COR-L47 (cell line): ENCODE measurements around the gene CD247.
A peak's percentile ranks its signal among the peaks of the same experiment; 100 is the strongest.

Source experiments
- DNase-seq: peaks from one replicate; lab custom pipeline; 2025; lab: John Stamatoyannopoulos, UW

The CD247 gene

DNA sequence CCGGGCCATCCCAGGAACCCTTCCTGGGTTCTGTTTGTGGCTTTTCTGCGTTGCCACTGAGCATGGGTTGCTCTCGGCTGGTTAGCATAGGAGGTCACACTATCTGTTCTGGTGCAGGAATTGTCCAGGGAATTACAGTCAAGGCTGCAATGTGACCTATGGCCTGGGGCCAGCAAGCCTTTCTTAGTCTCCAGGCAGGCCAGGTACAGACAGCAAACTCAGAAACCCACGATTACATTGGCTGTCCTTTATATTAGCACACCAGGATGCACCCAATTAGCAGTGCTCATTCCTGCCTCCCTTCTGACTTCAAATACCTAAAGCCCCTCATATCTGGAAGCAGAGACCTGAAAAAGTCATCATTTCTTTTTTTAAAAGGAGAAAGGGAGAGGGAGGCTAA, 55.2 kb downstream of the CD247 start:
- DNase-seq, result no peak

DNA sequence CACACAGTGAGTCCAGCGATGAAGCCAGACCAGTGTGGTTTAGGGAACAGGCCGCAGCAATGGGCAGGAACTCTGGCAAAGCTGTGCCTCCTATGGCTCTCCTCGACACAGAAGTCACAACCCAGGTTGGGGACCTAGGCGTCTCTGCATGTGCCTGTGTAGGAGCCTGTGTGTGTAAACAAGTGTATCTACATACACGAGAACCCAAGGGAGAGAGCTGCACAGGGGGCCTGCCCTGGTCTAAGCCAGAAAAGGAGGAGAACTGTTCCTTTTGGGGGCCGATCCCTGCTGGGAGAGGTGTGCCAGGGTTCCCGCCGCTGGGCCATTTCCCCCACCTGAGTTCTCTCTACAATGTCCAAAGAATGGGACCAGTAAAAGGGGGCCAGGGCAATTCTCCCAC, 56.0 kb downstream of the CD247 start:
- DNase-seq, result no peak

DNA sequence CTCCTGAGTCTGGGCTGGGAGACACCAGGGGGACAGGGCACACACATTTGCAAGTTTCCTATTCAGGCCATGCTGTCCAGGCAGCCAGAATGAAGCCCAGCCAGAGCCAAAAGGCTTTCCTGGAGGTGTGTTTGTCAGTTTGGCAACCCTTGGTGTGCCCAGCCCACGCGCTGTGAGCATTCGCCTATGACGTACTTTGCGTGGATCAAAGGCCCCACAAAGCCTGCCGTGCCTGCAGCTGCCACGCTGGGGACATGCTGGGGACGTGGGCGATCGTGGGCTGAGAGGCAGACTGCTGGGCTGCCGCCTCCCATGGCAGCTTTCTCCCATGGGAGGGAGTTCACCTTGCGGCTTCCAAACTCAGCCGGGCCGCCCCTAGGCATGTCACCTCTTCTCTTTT, 57.5 kb downstream of the CD247 start:
- DNase-seq, result no peak

DNA sequence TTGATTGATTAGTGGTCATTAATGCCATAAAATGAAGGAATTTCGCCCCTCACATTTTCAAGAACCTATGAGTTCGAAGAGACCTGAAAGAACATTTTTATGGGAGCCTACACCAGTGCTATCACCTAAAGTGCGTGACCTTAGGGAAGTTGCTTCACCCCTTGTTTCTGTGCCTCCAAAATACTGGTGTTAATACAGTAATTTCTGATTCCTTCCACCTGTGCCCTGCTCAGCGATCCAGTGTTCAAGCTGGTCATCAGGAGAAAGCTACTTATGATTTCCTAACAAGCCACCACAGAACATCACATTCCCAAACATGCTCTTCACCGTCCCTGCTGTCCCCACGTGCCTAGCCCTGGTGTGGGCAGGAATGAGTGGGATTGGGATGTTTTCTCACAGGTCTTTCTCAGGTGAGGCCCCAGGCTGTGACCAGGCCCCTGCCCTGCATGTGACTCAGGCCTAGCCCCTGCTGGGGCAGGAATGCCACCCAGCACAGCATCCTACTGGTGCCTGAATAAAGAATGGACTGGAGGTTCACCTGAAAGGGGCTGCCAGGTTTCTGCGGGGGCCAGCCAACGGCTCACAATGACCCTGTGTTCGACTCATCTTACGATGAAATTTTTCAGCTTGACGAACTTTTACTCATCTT, 60.3 kb downstream of the CD247 start:
- DNase-seq, result no peak

DNA sequence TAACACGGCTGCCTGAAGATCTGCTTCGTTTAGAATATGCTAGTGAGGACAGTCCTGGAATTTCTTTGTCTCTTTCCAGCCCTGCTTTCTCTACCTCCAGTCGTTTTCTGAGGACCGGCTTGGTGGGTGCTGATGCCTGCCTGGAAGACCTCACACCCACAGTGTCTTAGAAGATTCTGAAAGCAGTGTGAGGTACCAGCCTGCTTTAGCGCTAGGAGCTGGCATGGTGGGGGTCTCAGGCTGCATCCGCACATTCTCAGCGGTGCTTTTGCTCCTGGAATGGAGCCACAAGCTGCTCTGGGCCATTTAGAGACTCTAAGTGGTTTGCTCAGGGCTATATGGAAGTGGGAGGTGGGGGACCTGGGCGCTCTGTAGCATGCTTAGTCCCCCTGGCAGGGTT, 61.4 kb downstream of the CD247 start:
- no peak for DNase-seq

DNA sequence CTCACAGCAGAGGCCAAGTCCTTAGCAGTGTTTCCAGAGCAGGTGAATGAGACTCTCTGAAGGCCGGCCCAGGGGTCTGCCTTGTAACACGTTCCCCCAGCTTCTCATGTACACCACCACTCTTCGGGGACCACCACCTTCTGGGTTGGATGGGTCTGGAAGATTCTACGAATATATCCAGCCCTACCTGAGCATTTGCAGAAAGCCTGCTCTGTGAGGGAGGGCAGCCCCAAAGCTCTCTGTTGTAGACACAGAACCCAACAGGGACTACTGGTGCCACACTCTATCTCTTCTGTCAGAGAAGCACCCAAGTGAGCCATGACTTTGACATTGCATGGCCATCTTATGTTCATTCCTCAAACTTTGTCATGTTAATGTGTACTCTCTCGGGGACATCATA, 61.8 kb downstream of the CD247 start:
- DNase-seq, result no peak

DNA sequence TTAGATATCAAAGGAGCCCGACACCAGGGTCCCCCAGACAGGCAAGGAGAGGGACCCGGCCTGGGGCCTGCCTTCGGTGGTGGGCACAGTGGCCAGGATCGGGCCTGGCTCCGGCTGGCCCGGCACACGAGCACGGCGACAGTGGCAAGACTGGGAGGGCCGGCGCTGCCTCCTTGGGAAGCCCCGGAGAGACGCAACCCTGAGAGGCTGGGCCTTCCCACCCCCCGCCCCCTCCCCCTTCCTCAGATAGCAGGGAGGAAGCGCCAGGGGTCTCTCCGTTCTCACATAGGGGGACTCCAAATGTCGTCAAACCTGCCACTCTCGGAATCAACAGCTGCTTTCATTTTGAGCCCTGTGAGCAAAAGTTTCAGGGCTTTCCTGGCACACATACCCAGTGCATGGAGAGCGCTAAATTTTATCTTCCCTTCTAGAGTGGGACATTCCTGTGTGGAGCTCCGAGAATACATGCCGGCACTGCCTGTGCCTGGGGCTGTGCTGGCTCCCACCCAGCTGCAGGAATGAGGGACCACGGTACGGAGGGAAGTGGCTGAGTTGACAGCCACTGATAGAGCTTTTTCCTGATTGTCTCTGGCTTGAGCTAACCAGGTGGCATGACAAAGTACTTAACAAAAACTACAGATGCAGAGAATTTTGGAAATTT, 62.4 kb downstream of the CD247 start:
- DNase-seq, result no peak

DNA sequence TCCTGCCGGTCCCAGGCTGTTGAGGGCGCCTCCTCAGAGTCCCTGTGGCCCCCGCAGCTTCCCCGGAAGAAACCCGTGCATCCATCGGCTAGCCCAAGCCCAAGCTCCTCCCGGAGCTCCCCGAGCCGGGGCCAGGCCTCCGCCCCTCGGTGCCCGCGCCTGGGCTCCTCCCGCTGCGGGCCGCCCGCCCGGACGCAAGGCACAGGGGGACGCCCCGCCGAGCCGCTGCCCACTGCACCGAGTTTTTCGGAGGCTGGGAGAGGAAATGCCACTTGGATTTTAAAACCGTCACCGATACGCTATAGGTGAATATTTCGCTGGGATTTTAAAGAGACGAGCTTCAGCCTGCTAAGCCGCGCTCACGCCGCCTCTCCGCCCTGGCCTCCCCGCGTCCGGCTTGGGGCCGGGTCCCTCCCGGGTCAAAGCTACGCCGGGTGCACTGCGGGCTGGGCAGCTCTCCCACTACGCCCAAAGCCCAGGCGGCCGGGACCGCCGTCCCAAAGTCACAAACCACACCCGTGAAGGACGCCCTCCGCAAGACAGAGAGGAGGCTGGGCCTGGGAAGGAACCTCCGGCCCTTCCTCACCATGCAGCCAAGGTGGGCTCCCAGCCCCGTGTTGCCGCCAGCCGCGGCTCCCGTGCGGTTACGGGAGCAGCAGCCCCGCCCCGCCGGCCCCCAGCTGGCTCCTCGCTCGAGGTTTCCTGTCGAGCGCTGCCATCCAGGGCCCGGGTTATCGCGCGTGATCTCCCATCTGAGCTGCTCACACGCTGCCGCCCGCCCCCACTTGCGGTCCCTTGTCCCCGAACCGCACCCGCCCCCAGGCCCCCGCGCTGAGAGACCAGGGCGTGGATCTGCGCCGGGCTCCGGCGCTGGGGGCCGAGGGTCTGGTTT, 63.2 kb downstream of the CD247 start:
- peak; percentile 45 for DNase-seq

DNA sequence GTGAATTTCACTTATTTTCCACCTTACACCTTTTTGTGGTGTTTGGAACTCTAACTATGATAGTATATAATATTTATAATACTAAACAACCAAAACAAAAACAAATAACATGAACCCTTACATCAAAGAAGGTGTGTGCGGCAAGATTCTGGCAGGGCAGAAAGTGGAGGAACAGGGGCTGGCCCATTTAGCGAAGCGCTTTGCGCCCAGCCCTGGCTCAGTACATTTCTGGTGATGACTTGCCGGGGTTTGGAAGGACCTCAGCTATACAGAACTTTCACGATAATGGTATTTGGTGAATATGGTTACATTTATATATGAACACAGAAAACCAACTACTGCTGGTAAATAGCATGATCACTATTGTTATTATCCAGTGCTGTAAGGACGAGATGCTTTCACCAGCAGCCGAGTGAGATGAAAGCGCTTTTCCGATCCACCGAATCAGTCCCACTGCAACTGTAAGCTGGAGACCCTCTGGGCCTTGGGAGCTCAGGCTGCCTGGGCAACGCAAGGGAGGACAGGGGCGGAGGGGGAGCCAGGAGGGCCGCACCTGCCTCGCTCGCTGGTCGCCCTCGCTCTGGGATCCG, 63.9 kb downstream of the CD247 start:
- no peak for DNase-seq

DNA sequence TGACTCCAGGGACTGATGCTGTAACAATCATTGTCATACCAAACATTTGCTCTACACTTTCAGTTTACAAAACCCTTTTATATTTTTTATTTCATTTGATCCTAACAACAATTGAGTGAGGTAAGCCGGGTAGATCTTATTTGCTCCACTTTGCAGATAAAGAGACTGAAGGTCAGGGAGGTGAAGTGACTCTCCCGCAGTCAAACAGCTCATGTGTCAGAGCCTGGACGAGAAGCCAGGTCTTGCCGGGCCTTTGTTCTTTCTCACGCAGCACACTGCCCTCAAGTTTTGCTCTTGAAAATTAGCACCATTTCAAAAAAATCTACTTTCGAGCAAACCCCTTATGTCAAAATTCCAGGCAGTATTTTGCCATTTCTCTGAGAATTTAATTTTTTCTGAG, 65.2 kb downstream of the CD247 start:
- DNase-seq, result no peak

DNA sequence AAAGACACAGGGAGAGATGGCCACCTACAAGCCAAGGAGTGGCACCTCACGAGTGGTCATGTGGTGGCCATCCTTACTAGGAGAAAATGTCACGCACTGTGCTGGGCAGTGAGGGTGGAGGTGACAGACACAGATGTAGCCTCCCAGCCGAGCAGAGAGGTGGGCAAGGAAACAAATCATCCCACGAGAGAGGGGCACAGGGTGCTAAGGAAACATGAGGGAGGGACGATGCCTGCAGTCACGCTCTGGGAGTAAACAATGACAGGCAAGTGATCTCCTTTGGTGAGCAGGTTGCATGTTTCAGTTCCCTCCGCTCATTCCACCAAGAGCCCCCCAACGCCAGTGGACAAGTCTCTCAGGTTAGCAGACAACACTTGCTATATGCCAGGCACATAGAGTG, 65.8 kb downstream of the CD247 start:
- no peak for DNase-seq

DNA sequence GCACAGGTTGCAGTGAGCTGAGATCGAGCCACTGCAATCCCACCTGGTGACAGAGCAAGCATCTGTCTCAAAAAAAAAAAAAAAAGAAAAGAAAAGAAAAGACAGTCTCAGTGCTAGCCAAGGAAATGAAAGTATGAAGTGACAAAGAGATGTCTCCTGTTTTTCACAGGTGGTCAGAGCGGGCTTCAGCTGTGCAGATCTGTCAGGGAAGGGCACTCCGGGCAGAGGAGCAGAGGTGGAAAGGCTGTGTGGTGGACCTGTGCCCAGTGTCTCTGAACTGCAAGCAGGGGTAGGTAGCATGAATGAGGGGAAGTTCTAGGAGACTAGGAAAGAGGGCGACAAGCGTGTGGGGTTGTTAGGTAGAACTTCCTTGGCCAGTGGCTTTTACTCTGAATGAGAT, 67.5 kb downstream of the CD247 start:
- DNase-seq, result no peak

DNA sequence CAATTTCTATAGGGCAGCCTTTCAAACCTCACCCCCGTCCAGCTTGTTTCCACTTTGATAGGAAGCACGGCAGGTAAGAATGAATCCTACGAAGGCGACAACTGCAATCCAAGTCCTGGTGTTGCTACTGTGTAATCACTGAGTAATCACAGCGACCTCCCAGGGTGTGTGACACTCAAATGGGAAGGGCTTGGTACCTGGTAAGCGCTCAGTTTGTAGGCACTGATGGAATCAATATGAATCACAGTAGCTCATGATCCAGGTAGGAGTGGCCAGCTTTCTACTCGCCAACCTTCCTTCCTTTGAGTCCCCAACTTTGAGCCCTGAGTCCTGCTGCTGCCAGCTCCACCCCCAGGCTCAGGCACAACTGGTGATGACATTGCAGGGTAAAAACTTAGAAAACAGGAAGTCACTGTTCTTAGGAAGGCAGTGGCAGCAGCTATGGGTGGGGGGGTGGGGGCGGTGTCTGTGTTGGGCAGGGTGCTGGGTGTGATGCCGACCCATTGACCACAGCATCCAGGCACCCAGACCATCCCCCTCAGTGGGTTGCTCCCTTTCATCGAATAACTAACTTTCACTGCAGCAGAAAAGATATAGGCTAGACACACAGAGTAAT, 70.7 kb downstream of the CD247 start:
- no peak for DNase-seq

DNA sequence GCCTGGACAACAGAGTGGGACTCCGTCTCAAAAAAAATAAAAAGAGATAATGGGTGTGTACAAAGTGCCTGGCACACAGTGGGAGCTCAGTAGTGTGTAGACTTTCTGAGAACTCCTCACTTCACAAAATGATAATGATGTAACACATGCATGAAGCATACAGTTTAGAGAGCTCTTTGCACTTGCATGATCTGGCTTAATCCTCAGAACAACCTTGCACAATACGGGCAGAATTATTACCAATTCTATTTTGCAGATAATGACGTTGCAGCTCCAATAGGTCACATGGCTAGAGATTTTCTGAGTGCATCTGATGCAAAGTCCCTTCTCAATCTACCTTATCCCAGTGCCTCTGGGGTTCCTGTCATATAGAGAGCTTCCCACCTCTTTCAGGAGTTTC, 71.4 kb downstream of the CD247 start:
- no peak for DNase-seq

DNA sequence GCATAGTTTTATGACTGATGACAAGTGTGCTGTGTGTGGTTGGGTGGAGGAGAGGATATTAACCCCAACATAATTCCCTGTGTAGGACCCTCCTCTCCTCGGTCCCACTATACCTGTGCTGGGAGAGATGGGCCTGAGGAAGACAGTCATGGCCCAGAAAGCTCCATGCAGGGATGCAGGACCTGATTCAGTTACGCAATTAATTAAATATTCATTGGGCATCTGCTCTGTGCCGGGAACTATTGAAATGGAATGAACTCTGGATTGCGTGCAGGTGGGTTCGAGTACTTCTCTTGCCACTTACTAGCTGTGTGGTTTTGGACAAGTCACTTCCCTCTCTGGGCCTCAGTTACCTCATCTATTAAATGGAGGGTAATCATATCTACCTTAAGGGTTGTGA, 74.6 kb downstream of the CD247 start:
- DNase-seq, result no peak

DNA sequence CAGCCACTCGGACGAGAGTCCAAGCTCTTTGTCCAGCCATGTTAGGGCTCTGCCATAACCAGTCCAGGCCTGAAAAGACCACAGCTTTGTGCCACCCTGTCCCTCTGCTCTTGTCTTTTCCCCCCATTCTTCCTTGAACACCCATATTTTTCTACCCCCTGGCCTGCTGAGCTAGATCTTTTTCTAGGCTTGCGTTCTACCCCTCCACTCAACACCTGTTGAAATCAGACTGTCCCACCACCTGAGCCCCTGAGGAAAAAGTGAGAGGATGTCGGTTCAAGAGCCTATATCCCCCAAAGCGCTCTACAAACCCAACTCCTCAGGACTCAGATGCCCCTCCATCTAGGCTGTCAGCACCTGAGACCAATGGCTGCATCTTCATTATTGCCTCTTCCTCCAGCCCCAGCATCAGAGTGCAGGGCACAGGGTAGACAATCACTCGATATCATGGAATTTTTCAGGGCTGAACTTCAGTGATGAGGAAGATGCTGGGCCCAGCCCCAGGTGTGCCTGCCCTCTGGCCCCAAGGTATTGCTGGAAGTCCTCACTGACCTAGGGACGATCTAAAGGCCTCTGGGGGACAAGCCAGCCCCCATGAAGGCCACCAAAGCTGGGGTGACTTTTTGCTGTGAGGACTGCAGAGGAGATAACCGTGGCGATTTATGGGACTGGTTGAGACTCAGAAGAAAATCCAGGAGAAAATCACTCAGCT, 75.3 kb downstream of the CD247 start:
- no peak for DNase-seq

DNA sequence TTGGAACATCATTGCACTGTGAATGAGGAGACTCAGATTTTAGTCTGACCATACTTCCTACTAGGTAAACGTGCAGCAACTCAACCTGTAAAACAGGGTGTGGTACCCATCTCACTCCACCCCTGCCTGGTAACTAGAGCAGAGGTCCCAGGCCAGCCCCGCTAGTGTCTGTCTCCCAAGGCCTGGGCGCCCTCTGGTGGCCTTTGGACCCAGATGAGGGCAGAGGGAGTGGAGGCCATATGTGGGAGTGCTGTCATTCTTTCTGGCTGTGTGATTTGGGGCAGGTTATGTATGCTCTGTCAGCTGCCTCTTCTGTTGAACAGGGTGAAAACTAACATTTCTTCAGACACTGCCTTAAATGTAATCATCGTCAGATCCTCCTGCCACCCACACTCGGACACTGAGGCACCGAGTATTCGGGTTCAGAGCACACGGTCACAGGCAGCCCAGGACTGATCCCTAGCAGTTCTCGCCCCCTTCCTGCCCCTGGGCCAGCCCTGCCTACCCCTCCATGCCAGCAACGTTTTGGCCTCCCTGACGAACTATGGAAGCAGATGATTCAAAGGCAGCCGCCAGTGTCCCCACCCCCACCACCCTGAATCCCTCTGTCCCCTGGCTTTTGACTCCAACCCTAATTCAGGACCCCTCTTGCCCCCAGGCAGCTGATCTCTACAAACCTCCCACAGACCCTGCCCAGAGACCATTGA, 76.0 kb downstream of the CD247 start:
- DNase-seq, result peak; percentile 54

DNA sequence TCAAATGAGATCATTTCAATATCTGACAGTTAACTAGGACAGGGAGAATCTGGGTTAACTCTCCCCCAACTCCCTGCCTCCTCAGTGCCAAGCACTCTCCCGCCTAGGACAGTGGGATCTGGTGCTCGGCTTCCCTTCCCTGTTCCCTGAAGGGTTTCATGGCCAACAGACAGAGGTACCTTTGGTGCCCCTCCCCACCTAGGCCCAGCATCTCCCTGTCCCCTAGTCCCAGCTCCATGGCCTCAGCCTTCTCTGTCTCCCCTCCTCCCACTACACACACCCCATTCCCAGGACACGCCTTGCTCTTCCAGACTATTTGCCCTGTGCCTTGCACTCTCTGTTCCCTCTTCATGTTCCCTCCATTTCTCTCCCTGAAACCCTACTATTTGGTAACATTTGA, 77.1 kb downstream of the CD247 start:
- DNase-seq, result no peak

DNA sequence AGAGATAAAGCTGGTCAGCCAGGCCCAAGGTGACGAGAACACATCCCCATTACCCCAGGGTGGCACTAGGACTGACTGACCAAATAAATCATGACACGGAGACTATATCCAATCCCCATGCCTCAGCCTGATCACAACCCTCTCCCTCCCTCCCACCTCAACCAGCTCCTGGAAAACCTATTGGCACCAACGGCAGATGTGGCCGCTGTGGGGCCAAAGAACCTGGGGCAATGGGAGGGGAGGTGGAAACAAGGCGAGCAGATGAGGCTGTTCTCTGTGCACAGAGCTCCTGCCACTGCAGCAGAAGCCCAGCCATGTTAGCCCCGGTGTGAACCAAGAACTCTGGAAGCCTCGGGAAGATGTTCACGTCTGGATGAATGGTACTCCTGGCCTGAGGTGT, 77.6 kb downstream of the CD247 start:
- DNase-seq, result no peak

DNA sequence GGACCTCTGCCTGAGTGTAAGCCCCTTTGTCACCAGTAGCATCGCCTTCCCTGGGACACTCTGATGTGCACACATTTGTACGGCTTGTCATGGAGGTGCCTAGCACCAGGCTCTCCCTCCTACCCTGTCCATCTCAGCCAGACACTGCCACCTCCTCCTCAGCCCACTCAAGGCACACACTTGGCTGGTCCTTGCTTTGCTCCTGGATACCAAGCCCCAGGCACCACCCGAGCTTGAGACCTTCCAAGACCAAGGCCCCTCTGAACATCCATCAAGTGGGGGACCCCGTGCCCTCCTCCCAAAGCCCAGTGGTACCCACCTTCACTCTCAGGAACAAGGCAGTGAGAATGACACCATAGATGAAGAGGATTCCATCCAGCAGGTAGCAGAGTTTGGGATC, 78.0 kb downstream of the CD247 start:
- DNase-seq, result no peak
